Activated B cell treated with CpG ODN at 0.5 μM for 24 hours (primary cell): ENCODE results near the gene LSR. TPM values are rescaled to one million over a fixed set of nuclear protein-coding genes. Genes with fewer than 3 reads are reported as not detected.

Experiments
- ATAC-seq: fragments of 200-7000 bp; cut with Tn5 transposase; one replicate; pipeline ENCODE4 v1.10.0; 2021; ENCODE audit warnings: low read depth, mild to moderate bottlenecking, moderate library complexity
- CTCF ChIA-PET: fragments of 350-600 bp; sonication (Branson Sonifier 250); formaldehyde crosslinking; loops from one replicate; lab custom pipeline; 2021; ENCODE audit warnings: antibody characterized with exemption; lab: Charles Lee
- POLR2A ChIA-PET: fragments of 350-600 bp; sonication (Branson Sonifier 250); formaldehyde crosslinking; loops from one replicate; lab custom pipeline; 2021; ENCODE audit warnings: antibody characterized with exemption; lab: Charles Lee
- DNase-seq: peaks from one replicate; pipeline ENCODE4 v3.0.0; 2022
- H3K27ac Mint-ChIP-seq: one replicate; pipeline ENCODE4 v1.8.0; 2020; ENCODE audit warnings: mixed read lengths
- H3K27me3 Mint-ChIP-seq: one replicate; pipeline ENCODE4 v1.8.0; 2021; ENCODE audit warnings: mixed read lengths
- H3K36me3 Mint-ChIP-seq: one replicate; pipeline ENCODE4 v1.8.0; 2021; ENCODE audit warnings: low read depth, mixed read lengths
- H3K4me1 Mint-ChIP-seq: one replicate; pipeline ENCODE4 v1.8.0; 2021; ENCODE audit warnings: mixed read lengths
- H3K4me3 Mint-ChIP-seq: one replicate; pipeline ENCODE4 v1.8.0; 2020; ENCODE audit warnings: mild to moderate bottlenecking, mixed read lengths
- H3K9me3 Mint-ChIP-seq: one replicate; pipeline ENCODE4 v1.8.0; 2020; ENCODE audit warnings: mixed read lengths
- CTCF ChIP-seq: fragments of 200-600 bp; IDR thresholded peaks from one replicate; pipeline ENCODE4 v1.8.0; 2022; ENCODE audit warnings: antibody characterized with exemption, mild to moderate bottlenecking
- intact Hi-C: fragments of 100-400 bp; cut with micrococcal nuclease; formaldehyde crosslinking; loops from one replicate; pipeline ENCODE4 v1.15.1; 2024
- total RNA-seq: library from RNA; stranded (reverse); gene quantifications from 2 replicates; pipeline ENCODE4 v1.2.3, GENCODE V29; 2022

LSR gene
- total RNA-seq, 1 donor from 2014 or later, result 18.0 TPM

DNA sequence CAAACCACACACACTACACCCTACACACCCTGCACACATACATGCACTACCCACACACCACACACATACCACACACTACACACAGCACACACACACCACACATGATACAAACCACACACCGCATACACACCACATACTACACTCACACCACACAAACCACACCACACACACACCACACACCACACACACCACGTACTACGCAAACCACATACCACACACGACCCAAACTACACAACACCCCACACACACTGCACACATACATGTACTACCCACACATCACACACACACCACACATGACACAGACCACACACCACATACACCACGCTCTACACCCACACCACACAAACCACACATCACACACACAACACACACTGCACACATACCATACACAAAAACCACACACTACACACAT, 49.8 kb downstream of the LSR start:
- Mint-ChIP-seq H3K27ac (no peak overlapping the region), H3K27me3 (no peaks in the 10 kb centered on the region), H3K9me3 (no peaks in the 10 kb centered on the region), H3K4me3 (no peak overlapping the region), H3K4me1 (peaks cover 9% of the 10 kb centered on the region), H3K36me3 (no peaks in the 10 kb centered on the region)
- intact Hi-C loops, result loop anchor here (5.0 kb wide), 1 partner anchor 34 kb away; no protein-coding TSS in a partner anchor
- no peak for TF ChIP-seq CTCF
- no peak for DNase-seq
- CTCF ChIA-PET, result no interaction called here
- ATAC-seq, result no peak
- POLR2A ChIA-PET, result no interaction called here

- peaks cover 14% of the 10 kb centered on the region for H3K4me1 Mint-ChIP-seq
- H3K27me3 Mint-ChIP-seq, result no peaks in the 10 kb centered on the region
- ChIA-PET CTCF (no interaction called here), POLR2A (no interaction called here)
- no peak for TF ChIP-seq CTCF
- no peak for DNase-seq
- H3K36me3 Mint-ChIP-seq, result no peaks in the 10 kb centered on the region
- intact Hi-C loops, result loop anchor here (5.0 kb wide), 1 partner anchor 33 kb away; no protein-coding TSS in a partner anchor
- no peak overlapping the region for H3K4me3 Mint-ChIP-seq
- no peaks in the 10 kb centered on the region for H3K9me3 Mint-ChIP-seq
- H3K27ac Mint-ChIP-seq, result no peak overlapping the region
- no peak for ATAC-seq
These were observed 50.9 kb downstream of the LSR start for GRCh38 chr19:35299523-35300338.

GRCh38 chr19:35300339-35300649, 51.5 kb downstream of the LSR start:
- no peak for TF ChIP-seq CTCF
- Mint-ChIP-seq H3K36me3 (no peaks in the 10 kb centered on the region), H3K4me3 (no peak overlapping the region), H3K9me3 (no peaks in the 10 kb centered on the region), H3K4me1 (peaks cover 11% of the 10 kb centered on the region), H3K27me3 (no peaks in the 10 kb centered on the region), H3K27ac (no peak overlapping the region)
- DNase-seq, result no peak
- CTCF ChIA-PET, result no interaction called here
- intact Hi-C loops, result no loop called here
- POLR2A ChIA-PET, result no interaction called here
- ATAC-seq, result no peak

DNA sequence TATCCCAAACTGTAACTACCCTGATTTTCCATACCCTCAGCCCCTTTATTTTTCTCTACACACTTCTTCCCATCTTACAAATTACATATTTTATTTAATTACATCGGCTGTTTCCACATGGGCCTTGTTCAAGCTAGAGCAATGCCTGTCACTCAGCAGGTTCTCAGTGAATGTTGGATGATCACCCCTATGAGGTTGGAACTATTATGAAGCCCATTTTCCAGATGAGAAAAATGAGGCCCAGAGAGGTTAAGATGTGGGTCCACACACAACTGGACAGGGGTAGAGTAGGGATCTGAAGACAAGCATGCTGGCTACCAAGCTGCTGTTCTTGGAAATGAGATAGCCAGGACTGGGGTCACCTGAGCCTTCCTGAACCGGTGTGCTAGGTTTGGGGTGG, 53.2 kb downstream of the LSR start:
- H3K27me3 Mint-ChIP-seq, result no peaks in the 10 kb centered on the region
- H3K4me3 Mint-ChIP-seq, result no peak overlapping the region
- no peak for DNase-seq
- H3K9me3 Mint-ChIP-seq, result no peaks in the 10 kb centered on the region
- no peak overlapping the region for H3K27ac Mint-ChIP-seq
- H3K4me1 Mint-ChIP-seq, result peaks cover 22% of the 10 kb centered on the region
- ChIA-PET CTCF (no interaction called here), POLR2A (interaction anchor here (0.7 kb wide), 2 partner anchors 14 to 30 kb away, joined by 8 read pairs; no protein-coding TSS in a partner anchor)
- TF ChIP-seq CTCF, result no peak
- ATAC-seq, result no peak
- H3K36me3 Mint-ChIP-seq, result no peaks in the 10 kb centered on the region
- intact Hi-C loops, result no loop called here

DNA sequence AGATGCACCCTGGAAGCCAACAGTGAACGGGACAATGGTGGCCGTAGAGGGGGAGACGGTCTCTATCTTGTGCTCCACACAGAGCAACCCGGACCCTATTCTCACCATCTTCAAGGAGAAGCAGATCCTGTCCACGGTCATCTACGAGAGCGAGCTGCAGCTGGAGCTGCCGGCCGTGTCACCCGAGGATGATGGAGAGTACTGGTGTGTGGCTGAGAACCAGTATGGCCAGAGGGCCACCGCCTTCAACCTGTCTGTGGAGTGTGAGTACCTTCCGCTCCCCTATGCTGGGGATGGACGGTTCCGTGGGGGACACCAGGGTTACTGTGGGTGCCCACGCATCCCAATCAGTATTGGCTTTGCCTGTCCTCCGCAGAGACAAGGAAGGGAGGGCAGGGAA, 53.6 kb downstream of the LSR start:
- H3K4me1 Mint-ChIP-seq, result peaks cover 26% of the 10 kb centered on the region
- H3K4me3 Mint-ChIP-seq, result no peak overlapping the region
- no peak for TF ChIP-seq CTCF
- H3K27ac Mint-ChIP-seq, result no peak overlapping the region
- intact Hi-C loops, result no loop called here
- no peaks in the 10 kb centered on the region for H3K9me3 Mint-ChIP-seq
- DNase-seq (no peak), ATAC-seq (no peak)
- ChIA-PET CTCF (no interaction called here), POLR2A (interaction anchor here (0.6 to 0.7 kb wide), 2 partner anchors 16 to 36 kb away, joined by 3 to 6 read pairs; no protein-coding TSS in a partner anchor)
- H3K36me3 Mint-ChIP-seq, result no peaks in the 10 kb centered on the region
- no peaks in the 10 kb centered on the region for H3K27me3 Mint-ChIP-seq
